GM18498 (cell line): ENCODE data around the gene OTOA.
"Not testable (repeated sequence)": the region's sequence is repeated elsewhere in the genome, so short reads cannot be mapped to it uniquely, and the experiment has no call there.

Experiments used
- ATAC-seq: cut with Tn5 transposase; IDR thresholded peaks from one replicate; pipeline ENCODE4 v1.9.1; 2021; ENCODE audit warnings: mild to moderate bottlenecking, moderate library complexity; ENCODE audit not compliant: unreplicated experiment

OTOA gene

DNA sequence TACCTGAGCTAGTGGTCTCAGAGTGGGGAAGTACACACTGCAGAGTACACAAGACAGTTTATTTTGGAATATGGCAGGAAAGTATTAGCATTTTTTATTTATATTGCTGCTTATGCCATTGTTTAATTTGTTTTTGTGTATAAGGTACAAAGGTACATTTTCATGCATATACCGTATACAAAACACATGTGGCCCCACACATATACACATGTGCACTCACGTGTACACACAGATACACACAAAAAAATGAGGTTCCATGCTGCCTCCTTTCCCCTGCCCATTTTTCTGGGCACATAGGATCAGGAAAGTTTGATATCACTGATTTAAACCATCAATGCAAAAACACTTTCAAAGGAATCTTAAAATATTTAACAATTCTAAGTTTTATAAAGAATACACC, 24.3 kb upstream of the OTOA start:
- ATAC-seq: no peak

DNA sequence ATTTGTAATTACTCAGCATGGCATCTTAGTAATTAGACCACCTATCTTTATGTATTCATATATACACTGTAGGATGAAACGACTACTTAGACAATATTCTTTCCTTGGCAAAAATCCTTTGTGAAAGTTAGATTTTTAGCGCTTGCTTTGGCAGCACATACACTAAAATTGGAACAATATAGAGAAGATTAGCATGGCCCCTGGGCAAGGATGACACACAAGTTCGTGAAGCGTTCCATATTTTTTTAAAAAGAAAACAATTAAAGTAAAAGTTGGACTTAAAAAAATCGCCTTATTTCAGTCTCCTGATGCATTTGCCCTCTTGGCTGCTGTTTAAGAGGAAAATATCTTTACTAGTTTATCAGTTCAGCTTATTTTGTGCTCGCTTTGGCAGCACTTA, 21.9 kb upstream of the OTOA start:
- ATAC-seq: no peak

DNA sequence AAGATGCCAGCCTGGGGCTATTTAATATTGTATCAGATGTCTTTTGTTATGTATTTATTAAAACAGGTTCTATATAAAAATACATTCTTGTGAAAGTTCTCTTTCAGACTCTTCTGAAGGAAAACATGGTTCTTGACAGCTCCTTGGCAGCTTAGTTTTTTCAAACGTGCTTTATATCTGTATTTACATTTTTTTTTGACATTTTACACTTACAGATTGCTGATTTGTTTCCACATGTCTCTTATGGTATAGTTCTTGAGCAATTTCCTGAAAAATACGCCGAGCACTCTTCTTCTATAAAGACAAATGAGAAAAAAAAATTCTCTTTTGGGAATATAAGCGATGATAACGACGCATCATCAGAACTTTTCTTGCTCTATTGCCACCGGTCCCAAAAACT, 20.9 kb upstream of the OTOA start:
- no peak for ATAC-seq

DNA sequence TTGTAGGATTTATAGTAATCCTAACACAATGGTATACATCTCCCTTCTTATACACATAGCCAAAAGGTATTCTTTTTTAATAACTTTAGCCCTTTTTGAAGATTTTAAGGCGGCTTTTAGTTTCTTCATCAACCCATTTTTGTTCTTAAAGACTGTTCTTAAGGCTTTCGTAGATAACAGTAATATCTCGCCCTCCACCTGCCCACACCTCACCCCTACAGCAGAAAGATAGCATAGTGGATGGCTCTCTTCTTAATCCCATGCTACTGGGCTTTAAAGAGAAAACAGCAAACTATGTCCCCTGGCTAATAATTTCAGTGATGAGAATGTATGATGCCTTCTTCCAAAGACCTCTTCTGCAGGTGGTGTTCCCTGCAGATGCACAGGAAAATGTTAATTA, 20.0 kb upstream of the OTOA start:
- no peak for ATAC-seq

DNA sequence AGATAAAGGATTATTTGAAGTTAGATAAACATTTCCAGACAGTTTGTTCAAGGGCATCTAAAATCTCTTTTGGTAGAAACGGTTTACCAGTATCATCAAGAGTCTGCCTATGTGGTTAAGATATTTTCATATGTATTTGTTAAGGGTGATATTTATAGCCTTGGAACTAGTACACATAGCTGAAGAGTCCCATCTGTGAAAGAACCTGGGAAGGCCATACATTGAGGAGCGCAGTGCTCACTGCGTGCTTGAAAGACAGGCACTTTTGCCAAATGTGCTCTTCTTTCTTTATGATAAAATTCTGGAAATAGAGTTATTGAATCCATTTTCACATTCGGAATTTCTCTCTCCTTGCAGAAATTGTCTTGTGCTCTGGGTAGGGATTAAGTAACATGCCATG, 19.1 kb upstream of the OTOA start:
- ATAC-seq: no peak

DNA sequence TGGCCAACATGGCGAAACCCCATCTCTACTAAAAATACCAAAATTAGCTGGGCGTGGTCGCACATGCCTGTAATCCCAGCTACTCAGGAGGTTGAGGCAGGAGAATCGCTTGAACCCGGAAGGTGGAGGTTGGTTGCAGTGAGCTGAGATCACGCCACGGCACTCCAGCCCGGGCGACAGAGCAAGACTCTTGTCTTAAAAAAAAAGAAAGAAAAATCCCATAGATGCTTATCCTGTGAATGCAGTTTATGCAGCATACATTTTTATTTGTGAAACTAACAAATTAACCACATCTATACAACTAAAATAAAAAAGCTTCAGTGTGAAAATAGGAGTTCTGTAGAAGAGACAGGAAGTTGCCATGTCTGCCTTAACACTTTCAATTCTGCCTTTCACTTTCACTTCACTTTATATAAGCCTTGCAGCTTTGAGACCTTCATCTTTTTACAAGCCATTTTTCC, 18.5 kb upstream of the OTOA start:
- no peak for ATAC-seq

DNA sequence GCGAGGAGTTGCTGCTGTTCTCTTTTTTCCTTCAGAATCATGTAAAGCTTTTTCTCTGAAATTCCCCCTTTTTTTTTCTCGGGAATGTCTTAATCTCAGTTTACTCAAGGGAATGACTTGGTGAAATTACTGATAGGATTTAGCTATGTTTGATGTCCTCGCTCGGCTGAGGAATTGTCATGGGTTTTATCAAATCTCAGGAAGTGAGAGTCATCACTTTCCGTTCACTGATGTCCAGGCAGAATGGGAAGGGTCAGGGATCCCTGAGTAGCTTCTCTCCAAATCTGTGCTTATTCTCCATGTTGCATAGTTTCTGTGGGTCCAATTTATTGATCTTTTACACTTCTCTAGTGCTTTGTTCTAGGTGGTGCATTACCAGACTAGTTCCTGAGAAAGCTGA, 17.7 kb upstream of the OTOA start:
- ATAC-seq: no peak

DNA sequence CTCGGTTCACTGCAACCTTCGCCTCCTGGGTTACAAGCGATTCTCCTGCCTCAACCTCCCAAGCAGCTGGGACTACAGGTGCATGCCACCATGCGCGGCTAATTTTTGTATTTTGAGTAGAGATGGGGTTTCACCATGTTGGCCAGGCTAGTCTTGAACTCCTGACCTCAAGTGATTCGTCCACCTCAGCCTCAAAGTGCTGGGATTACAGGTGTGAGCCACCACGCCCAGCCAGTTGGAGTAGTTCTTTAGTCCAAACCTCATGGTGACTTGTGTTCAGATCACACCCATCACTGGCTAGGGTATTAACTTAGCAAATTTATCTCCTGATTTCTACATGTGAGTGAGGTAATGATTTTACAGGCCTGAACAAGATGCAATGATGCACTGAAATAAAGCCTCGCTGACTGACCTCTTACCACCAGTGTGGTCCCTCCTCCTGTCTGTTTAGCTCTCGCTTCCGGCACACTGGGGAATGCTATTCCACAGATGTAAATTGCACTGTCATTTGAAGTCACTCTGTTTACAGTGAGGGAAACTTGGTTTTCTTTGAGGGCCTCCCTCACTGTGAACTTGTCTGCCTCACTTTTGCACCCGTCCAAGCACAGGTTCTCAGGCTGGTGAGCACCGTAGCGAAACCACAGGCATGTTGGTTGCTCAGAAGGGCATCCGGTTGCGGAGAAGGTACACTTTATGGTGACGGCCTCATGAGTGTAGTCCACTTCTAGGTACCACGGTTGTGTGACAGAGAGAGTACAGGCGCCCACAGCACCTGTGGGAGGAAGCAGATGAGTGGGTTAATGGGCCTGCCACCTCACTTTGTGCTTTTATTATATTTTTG, 16.8 kb upstream of the OTOA start:
- peak; percentile 91 for ATAC-seq

DNA sequence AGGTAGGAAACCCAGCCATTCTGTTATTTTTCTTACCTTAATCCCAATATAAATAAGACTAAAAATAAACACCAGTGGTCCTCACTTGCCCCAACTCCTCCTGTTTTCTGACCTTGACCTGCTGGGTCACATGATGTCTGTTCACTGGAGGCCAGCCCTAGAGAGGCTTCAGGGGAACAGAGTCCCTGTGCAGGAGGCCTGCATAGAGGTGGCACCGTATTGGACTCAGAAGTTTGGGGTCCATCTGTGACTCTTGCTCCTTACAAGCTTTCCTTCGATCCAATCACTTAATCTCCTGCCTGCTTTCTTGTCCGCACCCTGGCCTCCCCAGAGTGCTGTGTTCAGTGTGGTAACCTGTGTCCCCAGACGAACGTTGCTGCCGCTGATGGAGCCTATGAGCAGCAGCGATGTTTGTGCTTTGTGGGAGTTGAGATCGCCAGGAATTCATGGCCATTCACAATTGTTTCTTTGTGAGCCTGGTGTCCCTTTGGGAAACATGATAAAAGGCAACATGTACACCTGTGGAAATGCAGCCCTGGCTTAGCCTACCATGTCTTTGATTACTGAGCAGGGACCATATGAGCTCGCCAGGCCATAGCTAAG, 16.1 kb upstream of the OTOA start:
- peak; percentile 9 for ATAC-seq

DNA sequence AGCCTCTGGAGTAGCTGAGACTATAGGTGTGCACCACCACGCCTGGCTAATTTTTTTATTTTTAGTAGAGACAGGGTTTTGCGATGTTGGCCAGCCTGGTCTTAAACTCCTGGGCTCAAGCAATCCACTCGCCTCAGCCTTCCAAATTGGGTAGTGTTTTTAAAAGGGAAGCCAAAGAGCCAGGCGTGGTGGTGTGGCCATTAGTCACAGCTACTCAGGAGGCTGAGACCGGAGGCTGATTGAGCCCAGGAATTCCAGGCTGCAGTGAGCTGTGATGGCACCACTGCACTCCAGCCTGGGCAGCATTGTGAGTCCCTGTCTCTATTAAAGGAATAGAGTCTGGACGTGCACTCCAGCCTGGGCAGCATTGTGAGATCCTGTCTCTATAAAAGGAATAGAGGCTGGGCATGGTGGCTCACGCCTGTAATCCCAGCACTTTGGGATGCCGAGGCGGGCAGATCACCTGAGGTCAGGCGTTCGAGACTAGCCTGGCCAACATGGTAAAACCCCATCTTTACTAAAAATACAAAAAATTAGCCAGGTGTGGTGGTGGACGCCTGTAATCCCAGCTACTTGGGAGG, 13.9 kb upstream of the OTOA start:
- ATAC-seq: not testable (repeated sequence)

DNA sequence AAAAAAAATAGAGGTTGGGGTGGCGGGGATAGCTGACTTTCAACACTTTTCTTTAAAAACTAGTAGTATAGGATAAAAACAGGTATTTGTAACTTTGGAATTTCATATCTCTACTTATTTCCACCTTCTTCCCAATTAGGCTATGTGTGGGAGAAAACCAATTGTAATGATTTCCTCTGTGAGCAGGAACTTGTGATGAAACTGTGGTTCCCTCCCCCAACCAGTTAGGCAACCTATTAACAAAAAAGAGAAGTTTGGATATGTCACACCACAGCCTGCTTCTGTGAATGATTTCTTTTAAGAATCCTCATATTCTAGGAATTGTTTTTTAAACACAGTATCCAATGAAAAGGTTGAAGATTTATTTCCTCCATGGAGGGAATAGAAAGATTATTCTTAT, 13.2 kb upstream of the OTOA start:
- ATAC-seq: no peak

DNA sequence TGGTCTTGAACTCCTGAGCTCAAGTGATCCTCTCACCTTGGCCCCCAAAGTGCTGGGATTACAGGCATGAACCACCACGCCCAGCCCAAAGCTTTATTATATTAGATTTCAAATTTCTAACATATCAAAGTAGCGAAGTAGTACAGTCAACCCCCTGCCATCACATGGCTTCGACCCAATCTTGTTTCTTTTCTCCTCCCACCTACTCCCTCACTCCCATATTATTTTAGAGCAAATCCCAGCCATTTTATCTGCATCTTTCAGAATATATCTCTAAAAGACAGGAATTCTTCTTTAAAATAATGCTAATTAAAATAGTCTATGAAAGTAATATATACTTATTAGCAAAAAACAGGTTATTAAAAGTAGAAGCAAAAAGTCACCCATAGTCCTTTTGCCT, 12.3 kb upstream of the OTOA start:
- no peak for ATAC-seq

DNA sequence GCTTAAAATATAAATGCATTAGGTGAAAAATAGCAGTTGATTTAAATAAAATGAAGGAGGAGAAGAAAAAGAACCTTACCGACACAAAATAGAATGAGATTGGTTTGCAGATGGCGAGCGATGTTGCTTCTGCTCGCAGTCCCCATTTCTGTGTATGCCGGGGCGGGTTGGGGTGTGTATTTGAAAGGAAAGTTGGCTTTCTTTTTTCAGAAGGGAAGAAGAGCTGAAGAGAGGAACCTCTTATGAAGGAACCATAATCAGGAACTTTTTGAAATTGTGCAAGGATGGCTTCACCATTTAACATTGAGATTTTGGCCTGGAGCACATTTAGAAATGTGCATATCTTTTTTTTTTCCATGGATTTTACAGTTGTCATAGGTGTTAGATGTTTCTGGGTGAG, 11.3 kb upstream of the OTOA start, which contains the start of gene IGSF6:
Gene IGSF6 (minus strand): TSS at position 156 of the 400 bp plus-strand sequence. CDS start 10 bp downstream, at position 146.
- no peak for ATAC-seq

DNA sequence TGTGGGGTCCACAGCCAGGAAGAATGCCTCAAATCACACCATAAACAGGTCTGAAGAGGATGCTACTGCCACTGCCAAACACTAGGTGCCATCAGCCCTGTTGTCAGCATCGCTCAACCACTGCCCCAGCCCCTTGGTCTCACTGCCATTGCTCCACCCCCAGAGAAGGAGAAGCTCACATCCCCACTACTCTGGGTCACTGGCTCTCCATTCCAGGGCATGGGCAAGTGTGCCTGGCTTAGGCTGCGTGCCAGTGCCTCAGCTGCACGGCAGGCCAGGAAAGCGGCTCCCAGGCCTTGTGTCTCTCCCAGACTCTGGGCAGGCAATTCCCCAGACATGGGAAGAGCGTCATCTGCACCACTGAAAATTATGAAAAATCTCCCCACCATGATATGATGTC, 10.2 kb upstream of the OTOA start:
- ATAC-seq: no peak

DNA sequence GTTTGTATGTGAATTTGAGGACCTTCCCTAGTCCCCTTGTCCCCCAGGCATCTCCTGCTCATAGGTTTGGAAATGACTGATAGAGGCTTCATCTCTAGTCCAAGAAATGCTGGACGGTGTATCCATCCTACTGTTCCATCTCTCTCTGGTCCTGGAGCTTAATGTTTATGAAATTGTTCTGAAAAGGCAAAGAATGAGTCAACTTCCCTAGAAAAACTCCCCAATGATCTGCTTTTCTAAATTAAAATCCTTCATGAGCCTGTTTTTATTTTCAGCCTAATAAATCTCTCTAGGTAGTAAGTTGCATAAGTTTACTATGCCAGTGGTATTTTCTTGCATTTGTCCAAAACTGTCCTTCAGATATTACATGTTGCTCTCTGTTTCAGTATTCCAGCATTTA, 9.3 kb upstream of the OTOA start:
- no peak for ATAC-seq

DNA sequence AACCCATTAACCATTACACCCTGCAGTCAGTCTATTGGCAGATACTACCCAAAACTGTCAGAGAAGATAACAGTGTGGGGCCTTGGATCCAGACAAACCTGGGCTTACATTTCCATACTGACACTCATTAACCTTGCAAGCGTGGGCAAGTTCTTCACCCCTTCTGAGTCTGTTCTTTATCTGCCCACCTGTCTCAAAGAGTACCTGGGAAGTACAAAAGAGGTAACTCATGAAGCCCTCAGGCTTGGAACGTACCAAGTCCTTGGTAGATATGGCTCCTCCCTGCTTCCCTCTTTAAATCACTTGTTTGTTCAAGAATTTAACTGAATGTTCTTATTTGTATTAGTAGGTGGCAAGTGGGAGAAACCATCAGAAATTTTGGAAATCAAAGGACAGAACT, 8.9 kb upstream of the OTOA start:
- ATAC-seq: no peak

DNA sequence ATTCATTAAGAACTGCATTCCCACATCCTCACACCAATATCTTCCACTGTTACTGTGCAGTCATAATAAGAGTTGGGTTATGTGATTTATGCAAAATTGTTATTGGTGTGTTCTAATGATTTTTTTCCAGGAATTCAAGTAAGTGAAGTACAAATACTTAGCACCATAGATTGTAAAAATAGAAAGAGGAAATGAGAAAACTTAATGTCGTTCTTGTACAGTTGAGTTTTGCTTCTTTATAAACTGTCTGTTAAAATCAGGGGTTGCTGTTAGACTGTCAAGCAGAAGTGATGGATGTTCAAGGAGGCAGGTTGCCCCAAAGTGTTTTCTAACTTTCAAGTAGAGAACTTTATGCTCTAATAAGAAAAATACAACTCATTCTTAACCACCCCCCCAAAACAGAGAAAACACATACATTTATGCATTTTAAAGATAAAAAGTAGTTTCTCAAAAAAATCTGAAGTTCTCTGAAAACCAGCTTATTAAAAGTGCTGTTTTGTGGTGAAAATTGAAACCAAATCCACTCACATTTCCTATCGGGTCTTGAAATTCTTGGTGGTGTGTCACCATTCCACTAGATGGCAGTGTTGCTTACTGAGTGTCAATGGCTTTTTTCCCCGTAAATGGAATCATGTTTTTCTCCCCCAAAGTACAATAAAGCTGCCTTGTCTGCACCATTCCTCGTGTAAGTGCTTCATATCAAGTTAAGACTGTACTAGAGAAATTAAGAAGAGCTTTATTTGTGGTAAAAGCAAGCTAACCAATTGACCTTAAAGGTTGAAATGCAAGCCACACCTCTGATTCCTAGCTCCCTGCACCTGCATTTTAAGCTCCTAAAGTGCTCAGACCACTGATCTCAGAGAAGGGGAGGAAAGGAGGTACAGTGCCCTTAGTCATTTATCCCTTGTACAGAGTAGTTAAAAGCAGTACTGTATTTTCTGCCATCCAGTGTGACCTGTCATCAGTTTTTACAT, 6.7 kb upstream of the OTOA start:
- no peak for ATAC-seq

DNA sequence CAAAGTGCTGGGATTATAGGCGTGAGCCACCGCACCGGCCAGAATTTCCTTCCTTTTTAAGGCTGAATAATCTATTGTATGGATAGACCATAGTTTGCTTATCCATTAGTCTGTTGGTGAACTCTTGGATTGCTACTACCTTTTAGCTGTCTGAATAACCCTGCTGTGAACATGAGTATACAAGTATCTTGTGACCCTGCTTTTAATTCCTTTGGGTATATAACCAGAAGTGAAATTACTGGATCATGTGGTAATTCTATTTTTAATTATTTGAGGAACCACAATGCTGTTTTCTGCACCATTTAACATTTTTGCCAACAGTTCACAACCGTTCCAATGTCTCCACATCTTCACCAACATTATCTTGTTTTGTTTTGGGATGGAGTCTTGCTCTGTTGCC, 4.6 kb upstream of the OTOA start:
- no peak for ATAC-seq

DNA sequence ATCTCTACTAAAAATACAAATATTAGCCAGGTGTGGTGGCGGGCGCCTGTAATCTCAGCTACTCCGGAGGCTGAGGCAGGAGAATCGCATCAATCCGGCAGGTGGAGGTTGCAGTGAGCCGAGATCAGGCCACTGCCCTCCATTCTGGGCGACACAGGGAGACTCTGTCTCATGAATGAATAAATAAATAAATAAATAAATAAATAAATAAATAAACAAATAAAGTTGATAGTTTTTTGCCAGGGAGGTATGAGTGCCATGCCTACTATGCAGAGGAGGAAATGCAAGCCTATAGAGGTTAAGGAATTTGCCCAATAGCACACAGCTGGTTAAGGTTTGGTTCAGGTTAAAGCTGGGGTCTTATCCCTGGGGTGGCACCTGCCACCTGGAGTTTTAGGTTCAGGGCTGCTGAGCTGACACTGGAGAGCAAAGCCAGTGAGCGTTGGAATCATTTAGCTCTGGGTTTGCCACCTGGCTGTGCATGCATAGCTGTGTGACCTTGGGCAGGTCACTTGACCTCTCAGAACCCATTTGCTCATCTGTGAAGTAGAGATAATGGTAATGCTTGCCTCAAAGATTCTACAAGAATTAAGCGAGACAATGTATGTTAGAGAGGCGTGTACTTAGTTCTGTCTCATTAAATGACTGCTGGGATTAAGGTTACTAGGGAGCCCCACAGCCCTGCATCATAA, 1.2 kb downstream of the OTOA start:
- no peak for ATAC-seq

DNA sequence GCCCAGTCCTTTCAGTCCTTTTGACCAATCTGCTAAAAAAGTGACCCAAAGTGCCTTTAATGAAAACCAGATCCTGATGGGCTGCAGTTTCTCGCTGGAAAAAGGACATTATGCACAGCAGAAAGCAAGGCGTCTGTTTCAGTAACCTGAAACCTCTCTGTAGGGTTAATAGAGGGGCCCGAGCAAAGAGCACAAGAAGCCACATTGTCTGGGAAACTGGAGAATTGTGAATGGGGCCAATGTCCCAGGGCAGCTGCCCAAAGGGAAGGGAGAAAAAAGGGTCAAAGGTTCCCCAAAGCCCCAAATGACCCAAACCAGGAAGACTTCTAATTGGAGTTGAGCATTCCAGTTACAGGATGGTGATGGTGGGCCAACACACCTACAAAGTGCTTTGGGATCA, 3.0 kb downstream of the OTOA start:
- ATAC-seq: no peak
